Gastroesophageal sphincter (tissue), 4 donors: ENCODE results near the gene MSN. TPM values are rescaled to one million over a fixed set of nuclear protein-coding genes. Genes with fewer than 3 reads are reported as not detected.
"Not testable (repeated sequence)": the region's sequence is repeated elsewhere in the genome, so short reads cannot be mapped to it uniquely, and the experiment has no call there.

ENCODE experiments used
- ATAC-seq: fragments of 150-250 bp; one replicate; pipeline ENCODE4 v1.9.1; 2016; ENCODE audit warnings: mild to moderate bottlenecking, moderate library complexity
- H3K27ac ChIP-seq, 4 donors: fragments of 200-600 bp; sonication (generic) in 3 of 4; 1 replicate in 3 of 4; 2 replicates in 1 of 4; pipeline ENCODE4 v1.5.1; 2016 to 2019
- H3K27me3 ChIP-seq: fragments of 200-600 bp; sonication (generic); one replicate; pipeline ENCODE4 v1.5.1; 2019
- H3K36me3 ChIP-seq, 2 donors: fragments of 200-600 bp; sonication (generic); one replicate each; pipeline ENCODE4 v1.5.1; 2019; ENCODE audit warnings: control low read depth in 1 of 2
- H3K4me1 ChIP-seq, 3 donors: fragments of 200-600 bp; sonication (generic); 1 replicate in 2 of 3; 2 replicates in 1 of 3; pipeline ENCODE4 v1.5.1; 2016 to 2019; ENCODE audit warnings: control low read depth in 2 of 3
- H3K4me3 ChIP-seq, 2 donors: fragments of 200-600 bp; sonication (generic); one replicate each; pipeline ENCODE4 v1.5.1; 2019; ENCODE audit warnings: mild to moderate bottlenecking in 1 of 2, moderate library complexity in 1 of 2
- H3K9me3 ChIP-seq, 3 donors: fragments of 200-600 bp; sonication (generic); one replicate each; pipeline ENCODE4 v1.5.1; 2017 to 2019; ENCODE audit warnings: control low read depth in 2 of 3
- EP300 ChIP-seq: sonication (generic); formaldehyde crosslinking; IDR thresholded peaks from one replicate; pipeline ENCODE4 v1.6.1; 2017; ENCODE audit warnings: antibody characterized with exemption, mild to moderate bottlenecking
- POLR2A ChIP-seq, 2 donors: fragments of 450-650 bp; IDR thresholded peaks; one replicate each; pipeline ENCODE4 v1.6.1; 2017; ENCODE audit warnings: antibody characterized with exemption in 2 of 2, mild to moderate bottlenecking in 2 of 2, moderate library complexity in 1 of 2
- POLR2AphosphoS5 ChIP-seq: sonication (generic); formaldehyde crosslinking; IDR thresholded peaks from one replicate; pipeline ENCODE4 v1.6.1; 2017; ENCODE audit warnings: antibody characterized with exemption
- WGBS, 2 donors: methylation state at CpG; one replicate each; pipeline ENCODE4 v1.1.5; 2018; ENCODE audit warnings: low coverage in 1 of 2; 5-methylcytosine and 5-hydroxymethylcytosine counted together
- total RNA-seq, 4 donors: library from RNA; depleted of rRNA; stranded (reverse); fragments of >200 nt; gene quantifications; one replicate each; pipeline ENCODE4 v1.1.0, GENCODE V29; 2016
- TF ChIP-seq, protein P1 (sequence below), 4 experiments: fragments of 200-600 bp in 2 of 4; fragments of 450-650 bp in 2 of 4; sonication (generic) in 1 of 4; IDR thresholded peaks; one replicate each; pipeline ENCODE4 v1.5.1; 2017 to 2019; ENCODE audit warnings: antibody characterized with exemption in 4 of 4, mild to moderate bottlenecking in 2 of 4, moderate library complexity in 2 of 4

The MSN gene
- total RNA-seq, 4 donors from 2014 or later = 191 to 355 (median 269) TPM

DNA sequence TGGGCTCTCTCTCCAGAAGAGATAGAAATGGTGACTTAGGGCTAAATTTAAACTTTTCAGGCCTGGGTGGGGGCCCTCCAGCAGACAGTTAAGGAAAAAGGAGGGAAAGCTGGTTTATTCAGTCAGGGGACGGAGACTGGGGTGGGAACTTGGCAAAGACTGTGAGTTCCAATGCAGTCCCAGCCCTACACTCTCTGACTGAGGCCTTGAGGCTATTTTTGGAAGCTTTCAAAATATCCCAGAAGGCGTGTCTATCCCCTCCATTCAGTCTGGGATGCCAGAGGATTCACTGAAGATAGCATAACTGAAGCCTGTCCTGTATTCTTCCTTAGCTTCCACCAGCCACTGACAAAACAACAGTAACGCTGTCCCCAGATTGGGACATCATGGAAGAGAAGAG, 32.1 kb upstream of the MSN start:
- WGBS, 2 donors = 25% methylated on average over 3 of the region's 3 CpGs; no CpG with 5 or more reads in 1 of the 2 donors
- ATAC-seq = peak; percentile 83
- Histone ChIP-seq H3K9me3 (no peaks in the 10 kb centered on the region), H3K27ac (peak overlapping the region; percentile 29 to 76 (median 68)), H3K4me3 (no peak overlapping the region), H3K27me3 (no peaks in the 10 kb centered on the region), H3K36me3 (no peaks in the 10 kb centered on the region), H3K4me1 (peaks cover 0 to 18% (median 14%) of the 10 kb centered on the region in 3 donors)
- TF ChIP-seq, protein P1, sequence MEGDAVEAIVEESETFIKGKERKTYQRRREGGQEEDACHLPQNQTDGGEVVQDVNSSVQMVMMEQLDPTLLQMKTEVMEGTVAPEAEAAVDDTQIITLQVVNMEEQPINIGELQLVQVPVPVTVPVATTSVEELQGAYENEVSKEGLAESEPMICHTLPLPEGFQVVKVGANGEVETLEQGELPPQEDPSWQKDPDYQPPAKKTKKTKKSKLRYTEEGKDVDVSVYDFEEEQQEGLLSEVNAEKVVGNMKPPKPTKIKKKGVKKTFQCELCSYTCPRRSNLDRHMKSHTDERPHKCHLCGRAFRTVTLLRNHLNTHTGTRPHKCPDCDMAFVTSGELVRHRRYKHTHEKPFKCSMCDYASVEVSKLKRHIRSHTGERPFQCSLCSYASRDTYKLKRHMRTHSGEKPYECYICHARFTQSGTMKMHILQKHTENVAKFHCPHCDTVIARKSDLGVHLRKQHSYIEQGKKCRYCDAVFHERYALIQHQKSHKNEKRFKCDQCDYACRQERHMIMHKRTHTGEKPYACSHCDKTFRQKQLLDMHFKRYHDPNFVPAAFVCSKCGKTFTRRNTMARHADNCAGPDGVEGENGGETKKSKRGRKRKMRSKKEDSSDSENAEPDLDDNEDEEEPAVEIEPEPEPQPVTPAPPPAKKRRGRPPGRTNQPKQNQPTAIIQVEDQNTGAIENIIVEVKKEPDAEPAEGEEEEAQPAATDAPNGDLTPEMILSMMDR (IDR thresholded peaks at IDR 0.05) = no peak
- TF ChIP-seq EP300 = no peak
- TF ChIP-seq POLR2AphosphoS5 = no peak
- no peak for TF ChIP-seq POLR2A (IDR thresholded peaks at IDR 0.05)

DNA sequence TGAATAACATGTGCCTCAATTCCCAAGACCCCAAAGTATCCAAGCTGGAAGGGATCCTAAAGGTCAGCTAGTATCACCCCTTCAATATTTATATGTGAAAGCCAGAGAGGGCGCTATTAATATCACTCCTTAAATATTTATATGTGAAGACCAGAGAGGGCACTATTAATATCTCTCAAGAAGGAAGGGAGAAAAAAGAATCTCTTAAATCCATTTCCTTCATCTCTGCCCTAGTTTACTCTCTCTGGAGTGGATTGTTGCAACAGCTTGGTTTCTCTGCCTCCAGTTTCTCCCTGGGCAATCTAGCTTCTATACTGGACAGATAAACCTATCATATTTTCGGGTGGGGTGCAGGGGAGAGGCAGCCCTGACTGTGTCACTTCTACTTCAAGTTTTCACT, 31.6 kb upstream of the MSN start:
- Histone ChIP-seq H3K9me3 (no peaks in the 10 kb centered on the region), H3K36me3 (no peaks in the 10 kb centered on the region), H3K4me1 (peaks cover 0 to 18% (median 14%) of the 10 kb centered on the region in 3 donors), H3K27me3 (no peaks in the 10 kb centered on the region), H3K27ac (peak overlapping the region in 3 of 4 donors; percentile 66 to 76 (median 71)), H3K4me3 (no peak overlapping the region)
- TF ChIP-seq, protein P1 (IDR thresholded peaks at IDR 0.05) = no peak
- TF ChIP-seq POLR2A (IDR thresholded peaks at IDR 0.05) = no peak
- no peak for TF ChIP-seq EP300
- no peak for TF ChIP-seq POLR2AphosphoS5
- peak; percentile 9 for ATAC-seq
- WGBS, 2 donors = 36 to 69% methylated on average over 2 of the region's 2 CpGs

DNA sequence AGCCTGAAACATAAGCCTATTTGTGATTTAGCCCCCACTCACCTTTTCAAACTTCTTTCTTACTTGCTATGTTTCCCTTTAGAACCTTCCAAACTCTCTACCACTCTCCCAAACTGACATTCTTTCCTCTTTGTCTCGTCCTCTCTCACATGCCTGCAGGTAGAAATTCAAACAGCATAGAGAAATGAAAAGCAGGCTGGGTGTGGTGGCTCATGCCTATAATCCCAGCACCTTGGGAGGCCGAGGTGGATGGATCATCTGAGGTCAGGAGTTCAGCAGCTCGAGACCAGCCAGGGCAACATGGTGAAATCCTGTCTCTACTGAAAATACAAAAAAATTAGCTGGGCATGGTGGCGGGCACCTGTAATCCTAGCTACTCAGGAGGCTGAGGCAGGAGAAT, 31.2 kb upstream of the MSN start:
- H3K36me3 ChIP-seq, ATAC-seq, H3K4me3 ChIP-seq, H3K27me3 ChIP-seq, H3K9me3 ChIP-seq: not testable (repeated sequence)
- Histone ChIP-seq H3K4me1 (peaks cover 0 to 18% (median 14%) of the 10 kb centered on the region in 3 donors), H3K27ac (peak overlapping the region in 3 of 4 donors; percentile 66 to 76 (median 71))
- no CpG with 5 or more reads among the region's 4 CpGs for WGBS, 2 donors

DNA sequence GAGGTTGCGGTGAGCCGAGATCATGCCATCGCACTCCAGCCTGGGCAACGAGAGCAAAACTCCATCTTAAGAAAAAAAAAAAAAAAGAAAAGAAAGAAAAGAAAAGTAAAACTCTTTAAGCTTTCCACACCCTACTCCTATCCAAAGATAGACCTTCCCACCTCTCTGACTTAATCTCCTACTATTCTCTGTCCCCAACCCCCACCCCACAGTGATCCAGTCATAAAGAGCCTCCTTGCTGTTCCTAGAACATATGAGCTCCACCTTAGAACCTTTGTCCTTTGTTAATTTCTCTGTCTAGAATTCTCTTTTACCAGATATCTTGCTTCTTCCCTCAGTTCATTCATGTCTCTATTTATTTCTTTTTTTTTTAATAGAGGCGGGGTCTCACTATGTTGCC, 30.1 kb upstream of the MSN start:
- TF ChIP-seq POLR2AphosphoS5 (no peak), POLR2A (IDR thresholded peaks at IDR 0.05) (no peak), EP300 (no peak)
- TF ChIP-seq, protein P1 (IDR thresholded peaks at IDR 0.05) = no peak
- WGBS, 2 donors = no CpG with 5 or more reads among the region's 5 CpGs
- no peak for ATAC-seq
- no peaks in the 10 kb centered on the region for H3K27me3 ChIP-seq
- no peaks in the 10 kb centered on the region for H3K36me3 ChIP-seq
- no peaks in the 10 kb centered on the region for H3K9me3 ChIP-seq
- no peak overlapping the region for H3K4me3 ChIP-seq
- H3K4me1 ChIP-seq = peaks cover 0 to 18% (median 14%) of the 10 kb centered on the region in 3 donors
- no peak overlapping the region for H3K27ac ChIP-seq

DNA sequence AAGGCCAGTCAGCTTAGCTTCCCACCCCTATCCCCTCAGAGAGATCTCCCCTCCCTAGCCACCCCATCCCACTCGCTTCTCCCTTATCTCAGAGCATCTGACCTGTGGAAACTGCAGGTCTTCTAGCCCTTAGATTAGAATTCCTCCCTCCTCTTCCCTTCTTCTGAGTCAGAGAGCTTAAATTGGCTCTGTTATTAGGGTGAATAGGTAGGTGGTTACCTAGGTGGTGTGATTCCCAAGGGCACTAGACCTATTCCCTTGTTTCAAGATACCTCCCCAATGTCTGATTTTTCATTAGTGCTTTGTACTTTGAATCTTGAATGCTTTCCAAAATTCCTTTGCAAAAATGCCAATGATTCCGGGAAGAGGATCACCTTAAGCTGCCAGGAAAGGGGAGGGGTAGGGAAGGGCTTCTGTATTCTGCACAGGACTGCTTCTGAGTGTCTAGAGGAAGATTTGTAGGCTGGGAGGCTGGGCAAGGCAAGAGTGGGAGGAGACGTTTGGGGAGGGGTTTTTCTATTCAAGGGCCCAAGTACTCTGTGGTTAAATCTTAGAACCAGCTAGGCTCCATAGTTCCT, 24.5 kb upstream of the MSN start:
- H3K27ac ChIP-seq = peak overlapping the region in 3 of 4 donors; percentile 70 to 76 (median 73)
- no peaks in the 10 kb centered on the region for H3K36me3 ChIP-seq
- H3K9me3 ChIP-seq = no peaks in the 10 kb centered on the region
- TF ChIP-seq EP300 = no peak
- no peak for TF ChIP-seq POLR2A (IDR thresholded peaks at IDR 0.05)
- peak; percentile 38 for TF ChIP-seq POLR2AphosphoS5
- 0 to 31% methylated on average over 1 to 3 of the region's 3 CpGs for WGBS, 2 donors
- H3K4me3 ChIP-seq = no peak overlapping the region
- H3K4me1 ChIP-seq = peaks cover 2 to 30% (median 19%) of the 10 kb centered on the region in 3 donors
- no peak for ATAC-seq
- H3K27me3 ChIP-seq = no peaks in the 10 kb centered on the region

DNA sequence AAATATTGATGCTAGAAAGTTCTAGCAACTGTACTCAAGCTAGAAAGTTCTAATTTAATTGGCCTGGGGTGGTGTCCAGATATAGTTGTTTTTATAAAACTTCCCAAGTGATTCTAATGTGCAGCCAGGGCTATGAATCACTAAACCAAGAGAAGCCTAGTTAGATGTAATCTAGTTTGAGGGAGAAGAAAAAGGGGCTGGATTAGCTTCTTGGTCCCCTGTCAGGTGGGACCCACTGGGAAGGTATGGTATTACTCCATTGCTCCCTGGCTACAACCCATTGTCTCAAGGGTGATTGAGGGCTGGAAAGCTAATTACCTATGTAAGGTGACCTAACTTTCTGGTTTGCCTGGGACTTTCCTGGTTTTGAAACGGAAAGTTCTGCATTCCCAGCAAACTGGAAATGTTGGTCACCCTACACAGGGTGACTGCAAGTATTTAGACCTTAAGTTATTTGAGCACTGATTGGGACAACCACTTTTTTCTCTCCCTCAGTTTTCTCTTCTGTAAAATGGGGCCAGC, 23.9 kb upstream of the MSN start:
- peaks cover 2 to 30% (median 19%) of the 10 kb centered on the region in 3 donors for H3K4me1 ChIP-seq
- no peak for TF ChIP-seq EP300
- TF ChIP-seq, protein P1 (IDR thresholded peaks at IDR 0.05) = no peak
- TF ChIP-seq POLR2A (IDR thresholded peaks at IDR 0.05) = no peak
- no peak for TF ChIP-seq POLR2AphosphoS5
- H3K27ac ChIP-seq = peak overlapping the region in 3 of 4 donors; percentile 70 to 76 (median 73)
- H3K27me3 ChIP-seq = no peaks in the 10 kb centered on the region
- no peak overlapping the region for H3K4me3 ChIP-seq
- H3K36me3 ChIP-seq = no peaks in the 10 kb centered on the region
- no CpG with 5 or more reads among the region's 1 CpG for WGBS, 2 donors
- no peak for ATAC-seq
- H3K9me3 ChIP-seq = no peaks in the 10 kb centered on the region
